Measurements from ENCODE around the gene ING5. TPM values are rescaled to one million over a fixed set of nuclear protein-coding genes. Genes with fewer than 3 reads are reported as not detected.

ING5 gene
- total RNA-seq, 2 experiments from 2014 or later: 51.2 to 51.3 TPM

- H3K36me3 ChIP-seq (ENCODE audit: insufficient read depth, low read length): peaks cover 45% of the 10 kb centered on the region
- peaks cover 4% of the 10 kb centered on the region for H3K4me1 ChIP-seq (ENCODE audit: insufficient read depth, low read length)
- ChIA-PET CTCF (no interaction called here), POLR2A (no interaction called here)
- H3K27ac Mint-ChIP-seq: no peak overlapping the region
- peaks cover 43% of the 10 kb centered on the region for H3K36me3 Mint-ChIP-seq (ENCODE audit: low read depth)
- no peak overlapping the region for H3K4me3 Mint-ChIP-seq
- no peaks in the 10 kb centered on the region for H3K9me3 Mint-ChIP-seq
- H3K4me1 Mint-ChIP-seq (ENCODE audit: low read depth): peaks cover 10% of the 10 kb centered on the region
- H3K4me3 ChIP-seq (ENCODE audit: low read length): no peak overlapping the region
- no peak overlapping the region for H3K27ac ChIP-seq (ENCODE audit: low read depth in 1 of 2, low read length in 2 of 2)
- H3K27me3 ChIP-seq (ENCODE audit: control insufficient read depth in 1 of 2, insufficient read depth in 2 of 2, low read length in 2 of 2): no peaks in the 10 kb centered on the region
- DNase-seq: no peak
- no peak for ATAC-seq (ENCODE audit: poor library complexity)
- intact Hi-C loops (cut with DNase I, micrococcal nuclease): no loop called here
- no peak for TF ChIP-seq CTCF (IDR thresholded peaks at IDR 0.05)
- no peaks in the 10 kb centered on the region for H3K27me3 Mint-ChIP-seq
- H3K9me3 ChIP-seq (ENCODE audit: control insufficient read depth in 1 of 2, insufficient read depth in 1 of 2, low read length in 2 of 2): no peaks in the 10 kb centered on the region
These were observed 33.0 kb upstream of the ING5 start for GRCh38 chr2:241668839-241669238.

GRCh38 chr2:241670333-241671110 is 31.3 kb upstream of the ING5 start:
- H3K4me3 ChIP-seq (ENCODE audit: low read length): no peak overlapping the region
- no peaks in the 10 kb centered on the region for H3K27me3 Mint-ChIP-seq
- H3K9me3 Mint-ChIP-seq: no peaks in the 10 kb centered on the region
- CTCF ChIA-PET: no interaction called here
- H3K4me1 ChIP-seq (ENCODE audit: insufficient read depth, low read length): peaks cover under 1% of the 10 kb centered on the region
- H3K4me3 Mint-ChIP-seq: no peak overlapping the region
- TF ChIP-seq CTCF (IDR thresholded peaks at IDR 0.05): no peak
- no peak for ATAC-seq (ENCODE audit: poor library complexity)
- H3K9me3 ChIP-seq (ENCODE audit: control insufficient read depth in 1 of 2, insufficient read depth in 1 of 2, low read length in 2 of 2): no peaks in the 10 kb centered on the region
- no peak overlapping the region for H3K27ac ChIP-seq (ENCODE audit: low read depth in 1 of 2, low read length in 2 of 2)
- DNase-seq: no peak
- POLR2A ChIA-PET: no interaction called here
- peaks cover 48% of the 10 kb centered on the region for H3K36me3 Mint-ChIP-seq (ENCODE audit: low read depth)
- intact Hi-C loops (cut with DNase I, micrococcal nuclease): no loop called here
- H3K4me1 Mint-ChIP-seq (ENCODE audit: low read depth): peaks cover 7% of the 10 kb centered on the region
- H3K27me3 ChIP-seq (ENCODE audit: control insufficient read depth in 1 of 2, insufficient read depth in 2 of 2, low read length in 2 of 2): no peaks in the 10 kb centered on the region
- H3K36me3 ChIP-seq (ENCODE audit: insufficient read depth, low read length): peaks cover 47% of the 10 kb centered on the region
- no peak overlapping the region for H3K27ac Mint-ChIP-seq

- Histone ChIP-seq H3K4me3 (ENCODE audit: low read length) (no peak overlapping the region), H3K9me3 (ENCODE audit: control insufficient read depth in 1 of 2, insufficient read depth in 1 of 2, low read length in 2 of 2) (no peaks in the 10 kb centered on the region), H3K36me3 (ENCODE audit: insufficient read depth, low read length) (peaks cover 50% of the 10 kb centered on the region), H3K27me3 (ENCODE audit: control insufficient read depth in 1 of 2, insufficient read depth in 2 of 2, low read length in 2 of 2) (no peaks in the 10 kb centered on the region), H3K27ac (ENCODE audit: low read depth in 1 of 2, low read length in 2 of 2) (no peak overlapping the region), H3K4me1 (ENCODE audit: insufficient read depth, low read length) (no peaks in the 10 kb centered on the region)
- H3K4me3 Mint-ChIP-seq: no peak overlapping the region
- no peak for TF ChIP-seq CTCF (IDR thresholded peaks at IDR 0.05)
- H3K4me1 Mint-ChIP-seq (ENCODE audit: low read depth): peaks cover 5% of the 10 kb centered on the region
- ATAC-seq (ENCODE audit: poor library complexity): no peak
- intact Hi-C loops (cut with DNase I, micrococcal nuclease): no loop called here
- no peak for DNase-seq
- CTCF ChIA-PET: no interaction called here
- H3K27ac Mint-ChIP-seq: no peak overlapping the region
- no peaks in the 10 kb centered on the region for H3K27me3 Mint-ChIP-seq
- no peaks in the 10 kb centered on the region for H3K9me3 Mint-ChIP-seq
- H3K36me3 Mint-ChIP-seq (ENCODE audit: low read depth): peaks cover 51% of the 10 kb centered on the region
- POLR2A ChIA-PET: no interaction called here
These were observed 30.2 kb upstream of the ING5 start for GRCh38 chr2:241671457-241672240.

Measured in CD4-positive, alpha-beta T cell (primary cell).